DND-41 (cell line): ENCODE measurements around the gene PRIM2.
"Not testable (repeated sequence)": the region's sequence is repeated elsewhere in the genome, so short reads cannot be mapped to it uniquely, and the experiment has no call there.

Source experiments
- ATAC-seq: fragments of 200-7000 bp; cut with Tn5 transposase; 3 replicates; pipeline ENCODE4 v1.9.1; 2021; ENCODE audit warnings: low read depth; ENCODE audit not compliant: insufficient read depth
- DNase-seq: peaks from one replicate; pipeline ENCODE4 v3.0.0-alpha.2; 2020
- H2AFZ ChIP-seq: 2 replicates; pipeline ENCODE4 v1.6.0; 2012; ENCODE audit warnings: low read depth, low read length
- H3K27ac ChIP-seq: 2 replicates; pipeline ENCODE4 v1.5.1; 2012; ENCODE audit warnings: low read length, inconsistent platforms
- H3K27me3 ChIP-seq: fragments of 200-600 bp; sonication (generic); 2 replicates; pipeline ENCODE4 v1.6.0; 2012; ENCODE audit warnings: low read length, mild to moderate bottlenecking, inconsistent platforms; ENCODE audit not compliant: insufficient read depth, poor library complexity
- H3K36me3 ChIP-seq: 2 replicates; pipeline ENCODE4 v1.5.1; 2012; ENCODE audit warnings: low read length, inconsistent platforms; ENCODE audit not compliant: insufficient read depth
- H3K4me1 ChIP-seq: 2 replicates; pipeline ENCODE4 v1.5.1; 2012; ENCODE audit warnings: mild to moderate bottlenecking, low read length; ENCODE audit not compliant: insufficient read depth
- H3K4me2 ChIP-seq: 2 replicates; pipeline ENCODE4 v1.6.0; 2012; ENCODE audit warnings: mild to moderate bottlenecking, moderate library complexity, low read length, inconsistent platforms; ENCODE audit not compliant: insufficient read depth
- H3K4me3 ChIP-seq, 2 experiments: fragments of 200-600 bp in 1 of 2; shearing (Covaris generic) in 1 of 2; 2 replicates each; pipeline ENCODE4 v1.5.1; 2012 to 2016; ENCODE audit warnings: inconsistent platforms in 2 of 2, low read length in 2 of 2, mild to moderate bottlenecking in 2 of 2, low read depth in 1 of 2, moderate library complexity in 1 of 2
- H3K79me2 ChIP-seq: 2 replicates; pipeline ENCODE4 v1.6.0; 2012; ENCODE audit warnings: low read length, inconsistent platforms; ENCODE audit not compliant: insufficient read depth
- H3K9ac ChIP-seq: 2 replicates; pipeline ENCODE4 v1.6.0; 2012; ENCODE audit warnings: low read depth, mild to moderate bottlenecking, inconsistent platforms, low read length, moderate library complexity
- H3K9me3 ChIP-seq: 2 replicates; pipeline ENCODE4 v1.5.1; 2012; ENCODE audit warnings: low read length, moderate library complexity, mild to moderate bottlenecking, inconsistent platforms; ENCODE audit not compliant: insufficient read depth, severe bottlenecking
- H4K20me1 ChIP-seq: 2 replicates; pipeline ENCODE4 v1.6.0; 2012; ENCODE audit warnings: low read length; ENCODE audit not compliant: insufficient read depth
- EZH2 ChIP-seq: IDR thresholded peaks from 3 replicates; pipeline ENCODE4 v1.6.1; 2012; ENCODE audit warnings: borderline replicate concordance, low read depth, mild to moderate bottlenecking, moderate library complexity, low read length, inconsistent platforms; ENCODE audit not compliant: severe bottlenecking
- TF ChIP-seq, protein P1 (sequence below): IDR thresholded peaks from 2 replicates; pipeline ENCODE4 v1.5.1; 2012; ENCODE audit warnings: borderline replicate concordance, low read length, moderate library complexity, mild to moderate bottlenecking; ENCODE audit not compliant: poor library complexity, severe bottlenecking; ENCODE audit errors: extremely low read depth

Gene PRIM2

DNA sequence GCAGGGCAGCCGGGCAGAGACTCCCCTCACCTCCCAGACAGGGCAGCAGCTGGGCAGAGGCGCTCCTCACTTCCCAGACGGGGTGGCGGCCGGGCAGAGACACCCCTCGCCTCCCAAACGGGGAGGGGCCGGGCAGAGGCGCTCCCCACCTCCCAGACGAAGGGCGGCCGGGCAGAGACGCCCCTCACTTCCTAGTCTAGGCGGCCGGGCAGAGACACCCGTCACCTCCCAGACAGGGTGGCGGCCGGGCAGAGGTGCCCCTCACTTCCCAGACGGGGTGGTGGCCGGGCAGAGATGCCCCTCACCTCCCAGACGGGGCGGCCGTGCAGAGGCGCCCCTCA, 6.6 kb upstream of the PRIM2 start:
- Histone ChIP-seq H3K36me3 (no peaks in the 10 kb centered on the region), H3K27ac (no peak overlapping the region), H3K4me2 (no peak overlapping the region), H3K27me3 (peaks cover 4% of the 10 kb centered on the region), H3K79me2 (no peaks in the 10 kb centered on the region), H3K4me1 (no peaks in the 10 kb centered on the region), H4K20me1 (no peaks in the 10 kb centered on the region), H2AFZ (no peak overlapping the region), H3K9me3 (no peaks in the 10 kb centered on the region), H3K4me3 (no peak overlapping the region), H3K9ac (no peak overlapping the region)
- ATAC-seq (no peak), DNase-seq (no peak)
- TF ChIP-seq, protein P1, sequence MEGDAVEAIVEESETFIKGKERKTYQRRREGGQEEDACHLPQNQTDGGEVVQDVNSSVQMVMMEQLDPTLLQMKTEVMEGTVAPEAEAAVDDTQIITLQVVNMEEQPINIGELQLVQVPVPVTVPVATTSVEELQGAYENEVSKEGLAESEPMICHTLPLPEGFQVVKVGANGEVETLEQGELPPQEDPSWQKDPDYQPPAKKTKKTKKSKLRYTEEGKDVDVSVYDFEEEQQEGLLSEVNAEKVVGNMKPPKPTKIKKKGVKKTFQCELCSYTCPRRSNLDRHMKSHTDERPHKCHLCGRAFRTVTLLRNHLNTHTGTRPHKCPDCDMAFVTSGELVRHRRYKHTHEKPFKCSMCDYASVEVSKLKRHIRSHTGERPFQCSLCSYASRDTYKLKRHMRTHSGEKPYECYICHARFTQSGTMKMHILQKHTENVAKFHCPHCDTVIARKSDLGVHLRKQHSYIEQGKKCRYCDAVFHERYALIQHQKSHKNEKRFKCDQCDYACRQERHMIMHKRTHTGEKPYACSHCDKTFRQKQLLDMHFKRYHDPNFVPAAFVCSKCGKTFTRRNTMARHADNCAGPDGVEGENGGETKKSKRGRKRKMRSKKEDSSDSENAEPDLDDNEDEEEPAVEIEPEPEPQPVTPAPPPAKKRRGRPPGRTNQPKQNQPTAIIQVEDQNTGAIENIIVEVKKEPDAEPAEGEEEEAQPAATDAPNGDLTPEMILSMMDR, result no peak
- no peak for TF ChIP-seq EZH2

GRCh38 chr6:57311300-57312003, 6.0 kb upstream of the PRIM2 start:
- not testable (repeated sequence) for DNase-seq, H3K4me1 ChIP-seq, H3K27me3 ChIP-seq, H4K20me1 ChIP-seq, H3K79me2 ChIP-seq, H2AFZ ChIP-seq, H3K4me2 ChIP-seq, H3K36me3 ChIP-seq, H3K4me3 ChIP-seq, H3K27ac ChIP-seq, H3K9me3 ChIP-seq, H3K9ac ChIP-seq, ATAC-seq

GRCh38 chr6:57312004-57312345, 5.5 kb upstream of the PRIM2 start:
- DNase-seq (no peak), ATAC-seq (no peak)
- Histone ChIP-seq H3K4me3 (no peak overlapping the region), H2AFZ (no peak overlapping the region), H3K4me2 (no peak overlapping the region), H3K9me3 (no peaks in the 10 kb centered on the region), H3K27ac (no peak overlapping the region), H3K4me1 (peaks cover 4% of the 10 kb centered on the region; the same call in 1 of the 2 replicates), H3K36me3 (no peaks in the 10 kb centered on the region), H4K20me1 (no peaks in the 10 kb centered on the region), H3K27me3 (peaks cover 4% of the 10 kb centered on the region), H3K79me2 (no peaks in the 10 kb centered on the region), H3K9ac (no peak overlapping the region)
- TF ChIP-seq, protein P1, result no peak
- TF ChIP-seq EZH2, result no peak

DNA sequence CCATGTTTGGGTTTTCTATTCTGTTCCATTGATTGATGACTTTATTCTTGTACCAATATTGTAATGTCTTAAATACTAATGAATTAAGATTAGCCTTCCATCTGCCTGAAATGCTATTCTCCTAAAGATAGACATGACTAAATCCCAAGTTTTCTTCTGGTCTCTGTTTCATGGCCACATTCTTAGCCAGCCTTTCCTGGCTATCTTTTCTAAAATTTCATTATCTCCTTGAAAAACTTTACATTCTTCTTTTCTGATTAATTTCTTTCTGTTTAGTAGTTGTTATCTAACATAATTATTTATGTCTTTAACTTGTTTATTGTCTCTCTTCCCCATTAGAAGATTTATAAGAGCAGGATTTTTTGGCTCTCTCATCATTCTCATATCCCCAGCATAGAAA, 4.4 kb upstream of the PRIM2 start:
- ATAC-seq, result no peak

More for the DNA sequence above, 4.4 kb upstream of the PRIM2 start:
- H3K4me1 ChIP-seq, result peaks cover 6% of the 10 kb centered on the region; the same call in 1 of the 2 replicates
- H3K9ac ChIP-seq, result no peak overlapping the region
- DNase-seq, result no peak
- peaks cover 9% of the 10 kb centered on the region for H3K79me2 ChIP-seq
- H3K4me2 ChIP-seq, result no peak overlapping the region
- peaks cover 4% of the 10 kb centered on the region for H3K27me3 ChIP-seq
- no peaks in the 10 kb centered on the region for H3K36me3 ChIP-seq
- no peak overlapping the region for H3K4me3 ChIP-seq
- no peak overlapping the region for H3K27ac ChIP-seq
- H4K20me1 ChIP-seq, result no peaks in the 10 kb centered on the region
- H2AFZ ChIP-seq, result no peak overlapping the region
- no peaks in the 10 kb centered on the region for H3K9me3 ChIP-seq
- no peak for TF ChIP-seq EZH2
- TF ChIP-seq, protein P1, result no peak
